Fibroblast of lung (primary cell): ENCODE data around the gene FPR2.

Experiments
- CTCF ChIP-seq, 2 donors: IDR thresholded peaks in 1 of 2; conservative IDR thresholded peaks in 1 of 2; 1 replicate in 1 of 2; 2 replicates in 1 of 2; pipeline ENCODE4 v1.5.1; 2011 to 2012; ENCODE audit warnings: low read length in 2 of 2, control low read depth in 1 of 2, inconsistent platforms in 1 of 2, low read depth in 1 of 2, mild to moderate bottlenecking in 1 of 2
- EZH2 ChIP-seq: IDR thresholded peaks from 2 replicates; pipeline ENCODE4 v1.5.1; 2012; ENCODE audit warnings: low read length, control low read depth, mild to moderate bottlenecking; ENCODE audit errors: missing control alignments

- TF ChIP-seq CTCF (conservative IDR thresholded peaks at IDR 0.05 in 1 of 2, IDR thresholded peaks at IDR 0.05 in 1 of 2; ENCODE audit: low read depth in 1 of 2, low read length in 2 of 2) (no peak), EZH2 (no peak)
These were observed 23.3 kb downstream of the FPR2 start for GRCh38 chr19:51784109-51784785.
